ENCODE measurements around the gene NCK2.

DNA sequence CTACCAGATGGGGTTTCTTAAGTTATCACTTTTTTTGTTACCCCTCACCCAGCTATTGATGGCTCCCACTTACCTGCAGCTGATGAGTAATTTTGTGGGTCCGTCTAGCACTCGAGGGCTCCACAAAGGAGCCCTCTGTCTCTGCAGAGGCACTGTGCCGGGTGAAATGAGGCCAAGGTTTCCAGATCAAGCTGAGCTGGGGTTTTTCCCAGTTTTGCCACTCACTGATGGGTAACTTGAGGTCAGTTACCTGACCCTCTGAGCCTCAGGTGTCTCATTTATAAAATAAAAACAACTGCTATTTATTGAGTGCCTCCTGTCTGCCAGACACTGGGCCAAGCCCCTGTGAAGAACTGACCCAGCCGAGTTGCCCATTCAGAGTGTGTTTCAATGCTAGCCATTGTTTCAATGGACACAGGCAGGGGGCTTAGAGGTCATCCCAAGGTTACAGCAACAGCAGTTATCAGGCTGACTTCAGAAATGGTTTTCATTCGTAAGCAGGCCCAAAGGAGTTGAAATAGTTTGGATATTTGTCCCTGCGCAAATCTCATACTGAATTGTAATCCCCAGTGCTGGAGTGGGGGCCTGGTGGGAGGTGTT is 192.9 kb downstream of the NCK2 start:
- TF ChIP-seq RAD21 (IDR thresholded peaks at IDR 0.05; ENCODE audit: low read length): no peak
- TF ChIP-seq, protein P1, sequence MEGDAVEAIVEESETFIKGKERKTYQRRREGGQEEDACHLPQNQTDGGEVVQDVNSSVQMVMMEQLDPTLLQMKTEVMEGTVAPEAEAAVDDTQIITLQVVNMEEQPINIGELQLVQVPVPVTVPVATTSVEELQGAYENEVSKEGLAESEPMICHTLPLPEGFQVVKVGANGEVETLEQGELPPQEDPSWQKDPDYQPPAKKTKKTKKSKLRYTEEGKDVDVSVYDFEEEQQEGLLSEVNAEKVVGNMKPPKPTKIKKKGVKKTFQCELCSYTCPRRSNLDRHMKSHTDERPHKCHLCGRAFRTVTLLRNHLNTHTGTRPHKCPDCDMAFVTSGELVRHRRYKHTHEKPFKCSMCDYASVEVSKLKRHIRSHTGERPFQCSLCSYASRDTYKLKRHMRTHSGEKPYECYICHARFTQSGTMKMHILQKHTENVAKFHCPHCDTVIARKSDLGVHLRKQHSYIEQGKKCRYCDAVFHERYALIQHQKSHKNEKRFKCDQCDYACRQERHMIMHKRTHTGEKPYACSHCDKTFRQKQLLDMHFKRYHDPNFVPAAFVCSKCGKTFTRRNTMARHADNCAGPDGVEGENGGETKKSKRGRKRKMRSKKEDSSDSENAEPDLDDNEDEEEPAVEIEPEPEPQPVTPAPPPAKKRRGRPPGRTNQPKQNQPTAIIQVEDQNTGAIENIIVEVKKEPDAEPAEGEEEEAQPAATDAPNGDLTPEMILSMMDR (IDR thresholded peaks at IDR 0.05): no peak

Measured in SK-N-SH (cell line).